SK-N-SH (cell line): ENCODE measurements around the gene SLC4A9. TPM values are rescaled to one million over a fixed set of nuclear protein-coding genes. Genes with fewer than 3 reads are reported as not detected.

Experiments
- CTCF ChIA-PET: fragments of 300-600, 350-600 bp; formaldehyde crosslinking; extraction: SDS; loops from one replicate; lab custom pipeline; 2021; lab: Yijun Ruan, JAX
- POLR2A ChIA-PET: fragments of 350-600 bp; sonication (Branson Sonifier 250); formaldehyde crosslinking; extraction: SDS; loops from one replicate; lab custom pipeline; 2020; ENCODE audit warnings: antibody characterized with exemption, inconsistent platforms; lab: Yijun Ruan, JAX
- DNase-seq: peaks from one replicate; pipeline ENCODE4 v3.0.0; 2012
- H2AFZ ChIP-seq: fragments of 200-600 bp; sonication (generic); 2 replicates; pipeline ENCODE4 v1.8.1; 2016; ENCODE audit warnings: antibody characterized with exemption, mild to moderate bottlenecking, low read depth
- H3F3A ChIP-seq: fragments of 200-600 bp; sonication (generic); replicated peaks from 2 replicates; pipeline ENCODE3; 2016; ENCODE audit warnings: antibody characterized with exemption, mild to moderate bottlenecking; ENCODE audit not compliant: insufficient read depth
- H3K27ac ChIP-seq, 2 experiments: fragments of 200-500 bp in 1 of 2; fragments of 200-600 bp in 1 of 2; sonication (Bioruptor generic) in 1 of 2; sonication (generic), shearing (Covaris generic) in 1 of 2; 2 replicates each; pipeline versions ENCODE4 v1.5.1 to v1.6.1; 2014 to 2016; ENCODE audit warnings: low read depth in 2 of 2, inconsistent platforms in 1 of 2, low read length in 1 of 2, mild to moderate bottlenecking in 1 of 2, mixed read lengths in 1 of 2
- H3K27me3 ChIP-seq: fragments of 200-600 bp; sonication (generic), shearing (Covaris generic); 2 replicates; pipeline ENCODE4 v1.6.1; 2016; ENCODE audit warnings: mixed run types; ENCODE audit not compliant: insufficient read depth
- H3K36me3 ChIP-seq, 2 experiments: fragments of 200-500 bp in 1 of 2; fragments of 200-600 bp in 1 of 2; sonication (Bioruptor generic) in 1 of 2; sonication (generic) in 1 of 2; replicated peaks in 1 of 2; 2 replicates each; pipeline versions ENCODE3 to v1.5.1; 2014 to 2016; ENCODE audit warnings: low read length in 1 of 2, mild to moderate bottlenecking in 1 of 2; ENCODE audit not compliant: insufficient read depth in 2 of 2, control insufficient read depth in 1 of 2
- H3K4me1 ChIP-seq, 2 experiments: fragments of 200-500 bp in 1 of 2; fragments of 200-600 bp in 1 of 2; sonication (Bioruptor generic) in 1 of 2; sonication (generic), shearing (Covaris generic) in 1 of 2; 2 replicates each; pipeline versions ENCODE4 v1.5.1 to v1.6.1; 2014 to 2016; ENCODE audit warnings: low read depth in 1 of 2, low read length in 1 of 2, mixed run types in 1 of 2; ENCODE audit not compliant: insufficient read depth in 2 of 2, control insufficient read depth in 1 of 2
- H3K4me2 ChIP-seq: fragments of 200-600 bp; sonication (generic), shearing (Covaris generic); 2 replicates; pipeline ENCODE4 v1.6.1; 2017; ENCODE audit warnings: mixed run types
- H3K4me3 ChIP-seq, 2 experiments: fragments of 200-500 bp in 1 of 2; fragments of 200-600 bp in 1 of 2; sonication (Bioruptor generic) in 1 of 2; sonication (generic), shearing (Covaris generic) in 1 of 2; 2 replicates each; pipeline versions ENCODE4 v1.5.1 to v1.8.1; 2014 to 2016; ENCODE audit warnings: low read depth in 2 of 2, inconsistent platforms in 1 of 2, low read length in 1 of 2, mild to moderate bottlenecking in 1 of 2, mixed read lengths in 1 of 2, moderate library complexity in 1 of 2
- H3K79me2 ChIP-seq: fragments of 200-600 bp; sonication (generic); 2 replicates; pipeline ENCODE4 v1.8.1; 2017; ENCODE audit warnings: mild to moderate bottlenecking; ENCODE audit not compliant: insufficient read depth
- H3K9ac ChIP-seq: fragments of 200-600 bp; sonication (generic); 2 replicates; pipeline ENCODE4 v1.6.1; 2017; ENCODE audit warnings: mixed run types
- H3K9me2 ChIP-seq: fragments of 200-600 bp; sonication (generic); 2 replicates; pipeline ENCODE4 v1.6.1; 2017; ENCODE audit warnings: mixed run types
- H3K9me3 ChIP-seq: fragments of 200-600 bp; sonication (generic); 2 replicates; pipeline ENCODE4 v1.6.1; 2017; ENCODE audit warnings: mixed run types, mild to moderate bottlenecking, moderate library complexity
- H4K20me1 ChIP-seq: fragments of 200-600 bp; sonication (generic); 2 replicates; pipeline ENCODE4 v1.6.1; 2017; ENCODE audit warnings: mild to moderate bottlenecking, mixed run types; ENCODE audit not compliant: insufficient read depth
- CHD2 ChIP-seq: fragments of 150-350 bp; IDR thresholded peaks from 2 replicates; pipeline ENCODE4 v1.6.1; 2018; ENCODE audit warnings: low read length; ENCODE audit not compliant: partially characterized antibody
- EP300 ChIP-seq, 2 experiments: IDR thresholded peaks; 2 replicates each; pipeline versions ENCODE4 v1.4.0 to v1.6.1; 2012; ENCODE audit warnings: borderline replicate concordance in 1 of 2, low read depth in 1 of 2, low read length in 1 of 2
- EZH2phosphoT487 ChIP-seq: fragments of 200-600 bp; sonication (generic); IDR thresholded peaks from 2 replicates; pipeline ENCODE4 v1.6.1; 2017; ENCODE audit warnings: low read depth, mixed run types, mild to moderate bottlenecking, antibody characterized with exemption, moderate library complexity, borderline replicate concordance
- GABPA ChIP-seq: IDR thresholded peaks from 2 replicates; pipeline ENCODE4 v1.4.0; 2012; ENCODE audit warnings: low read depth, mild to moderate bottlenecking
- IRF3 ChIP-seq: fragments of 150-350 bp; IDR thresholded peaks from 2 replicates; pipeline ENCODE4 v1.6.1; 2016; ENCODE audit warnings: mild to moderate bottlenecking, low read depth, low read length
- JUND ChIP-seq: IDR thresholded peaks from 2 replicates; pipeline ENCODE4 v1.4.0; 2012
- MAX ChIP-seq: IDR thresholded peaks from 2 replicates; pipeline ENCODE4 v1.4.0; 2012; ENCODE audit warnings: low read depth
- MEF2A ChIP-seq: IDR thresholded peaks from 2 replicates; pipeline ENCODE4 v1.4.0; 2012; ENCODE audit warnings: low read depth, borderline replicate concordance
- NFIC ChIP-seq: IDR thresholded peaks from 2 replicates; pipeline ENCODE4 v1.4.0; 2012; ENCODE audit warnings: borderline replicate concordance
- NRF1 ChIP-seq: IDR thresholded peaks from 2 replicates; pipeline ENCODE4 v1.6.1; 2012; ENCODE audit warnings: low read depth, mild to moderate bottlenecking, low read length
- PBX3 ChIP-seq: IDR thresholded peaks from 2 replicates; pipeline ENCODE4; 2012
- RAD21 ChIP-seq: IDR thresholded peaks from 2 replicates; pipeline ENCODE4 v1.6.1; 2012; ENCODE audit warnings: mild to moderate bottlenecking, low read length
- RCOR1 ChIP-seq: fragments of 150-350 bp; IDR thresholded peaks from 2 replicates; pipeline ENCODE4 v1.6.1; 2017; ENCODE audit warnings: antibody characterized with exemption, low read length
- RFX5 ChIP-seq: IDR thresholded peaks from 2 replicates; pipeline ENCODE4 v1.6.1; 2012; ENCODE audit warnings: mild to moderate bottlenecking, improper control_type of control experiment, low read length
- RXRA ChIP-seq: IDR thresholded peaks from 2 replicates; pipeline ENCODE4 v1.4.0; 2012; ENCODE audit warnings: low read depth, mild to moderate bottlenecking, borderline replicate concordance
- SMC3 ChIP-seq: IDR thresholded peaks from 2 replicates; pipeline ENCODE4 v1.6.1; 2012; ENCODE audit warnings: low read depth, low read length, improper control_type of control experiment
- TAF1 ChIP-seq: IDR thresholded peaks from 2 replicates; pipeline ENCODE4 v1.6.1; 2012; ENCODE audit warnings: low read depth, mild to moderate bottlenecking, low read length, moderate library complexity, borderline replicate concordance
- TEAD4 ChIP-seq: IDR thresholded peaks from 2 replicates; pipeline ENCODE4 v1.4.0; 2012; ENCODE audit warnings: mild to moderate bottlenecking, borderline replicate concordance; ENCODE audit not compliant: insufficient read depth
- USF2 ChIP-seq: fragments of 150-350 bp; IDR thresholded peaks from 2 replicates; pipeline ENCODE4 v1.6.1; 2017; ENCODE audit warnings: antibody characterized with exemption, low read length, low read depth, borderline replicate concordance
- YY1 ChIP-seq: IDR thresholded peaks from 2 replicates; pipeline ENCODE4 v1.4.0; 2012; ENCODE audit warnings: low read depth, mild to moderate bottlenecking
- WGBS: methylation state at CpG from one replicate; pipeline ENCODE4 v1.1.6; 2017; ENCODE audit warnings: low lambda C conversion rate; 5-methylcytosine and 5-hydroxymethylcytosine counted together
- polyA plus RNA-seq, 3 experiments: library from polyadenylated mRNA; depleted of rRNA; stranded (reverse); fragments of >200 nt; gene quantifications; 2 replicates each; pipeline ENCODE4 v1.2.3, GENCODE V29; 2012

Gene SLC4A9
- polyA plus RNA-seq, 1 of the 3 experiments (the other 2 are of a cell fraction) = 0.02 TPM

GRCh38 chr5:140403613-140404012 lies 43.6 kb downstream of the SLC4A9 start:
- POLR2A ChIA-PET = no interaction called here

More at GRCh38 chr5:140403613-140404012, 43.6 kb downstream of the SLC4A9 start:
- Histone ChIP-seq H3K79me2 (peaks cover 73% of the 10 kb centered on the region), H3K9ac (no peak overlapping the region), H3K9me3 (no peaks in the 10 kb centered on the region), H3K36me3 (no peaks in the 10 kb centered on the region), H3K4me2 (peak overlapping the region; percentile 85), H2AFZ (no peak overlapping the region), H4K20me1 (peaks cover 56% of the 10 kb centered on the region), H3K9me2 (no peaks in the 10 kb centered on the region), H3F3A (peaks cover 17% of the 10 kb centered on the region), H3K4me3 (peak overlapping the region; percentile 85 to 98), H3K27me3 (no peaks in the 10 kb centered on the region), H3K27ac (no peak overlapping the region), H3K4me1 (peaks cover 0 to 4% of the 10 kb centered on the region in 2 experiments; a peak in 1 of 4 replicates)
- CTCF ChIA-PET = no interaction called here
- TF ChIP-seq RCOR1 (no peak), NRF1 (no peak), EP300 (IDR thresholded peaks at IDR 0.05; ENCODE audit: borderline replicate concordance in 1 of 2, low read depth in 1 of 2, low read length in 1 of 2) (no peak), EZH2phosphoT487 (no peak), GABPA (no peak), USF2 (no peak), RXRA (no peak), YY1 (no peak), RAD21 (no peak), NFIC (no peak), SMC3 (no peak), MAX (no peak), TEAD4 (no peak), CHD2 (no peak), PBX3 (no peak), JUND (no peak), TAF1 (no peak), MEF2A (no peak), IRF3 (no peak), RFX5 (no peak)
- 52% methylated on average over 5 of the region's 5 CpGs for WGBS
- DNase-seq = no peak
